K562 (cell line): Measurements from ENCODE around the gene DYNC2H1. TPM values are rescaled to one million over a fixed set of nuclear protein-coding genes. Genes with fewer than 3 reads are reported as not detected.

Experiments
- DDX20 ChIP-seq: fragments of 450-650 bp; IDR thresholded peaks from 2 replicates; pipeline ENCODE4 v1.6.1; 2016; ENCODE audit warnings: missing genetic modification characterization, low read depth, mild to moderate bottlenecking, missing compliant biosample characterization, moderate library complexity
- HMG20A ChIP-seq: fragments of 450-650 bp; formaldehyde crosslinking; conservative IDR thresholded peaks from 2 replicates; pipeline ENCODE4 v1.4.0; 2020; ENCODE audit warnings: mild to moderate bottlenecking, mixed read lengths
- MTA2 ChIP-seq: fragments of 450-650 bp; IDR thresholded peaks from 2 replicates; pipeline ENCODE4 v1.6.1; 2016; ENCODE audit warnings: low read depth
- REST ChIP-seq, 2 experiments: fragments of 450-650 bp; formaldehyde crosslinking in 1 of 2; IDR thresholded peaks; 2 replicates each; pipeline versions ENCODE4 v1.4.0 to v1.6.1; 2014 to 2020; ENCODE audit warnings: mild to moderate bottlenecking in 2 of 2, borderline replicate concordance in 1 of 2, low read depth in 1 of 2
- THRAP3 ChIP-seq: fragments of 450-650 bp; IDR thresholded peaks from 2 replicates; pipeline ENCODE4 v1.6.1; 2016; ENCODE audit warnings: mild to moderate bottlenecking, inconsistent platforms, borderline replicate concordance
- ZC3H4 ChIP-seq: sonication (generic); formaldehyde crosslinking; IDR thresholded peaks from 2 replicates; pipeline ENCODE4 v1.9.0; 2021; ENCODE audit warnings: missing genetic modification reagents, borderline replicate concordance
- ZFPM2 ChIP-seq: fragments of 250-450 bp; sonication (Bioruptor Pico); IDR thresholded peaks from 2 replicates; pipeline ENCODE4 v1.5.1; 2022; ENCODE audit warnings: mild to moderate bottlenecking
- ZKSCAN8 ChIP-seq: fragments of 200-800 bp; sonication (Bioruptor generic); IDR thresholded peaks from 2 replicates; pipeline ENCODE4 v1.6.1; 2016; ENCODE audit warnings: missing genetic modification characterization, missing compliant biosample characterization
- ZNF184 ChIP-seq: sonication (generic); formaldehyde crosslinking; IDR thresholded peaks from 2 replicates; pipeline ENCODE4 v1.5.0; 2020; ENCODE audit warnings: missing genetic modification reagents
- ZNF589 ChIP-seq: fragments of 200-800 bp; sonication (Bioruptor generic); IDR thresholded peaks from 2 replicates; pipeline ENCODE4 v1.6.1; 2016; ENCODE audit warnings: low read depth, missing genetic modification characterization, missing compliant biosample characterization
- ZNF696 ChIP-seq: fragments of 250-450 bp; sonication (Bioruptor Pico); conservative IDR thresholded peaks from 2 replicates; pipeline ENCODE4 v1.4.0; 2020; ENCODE audit warnings: mild to moderate bottlenecking, moderate library complexity
- polyA plus RNA-seq, 8 experiments: library from polyadenylated mRNA; depleted of rRNA in 4 of 8; stranded (reverse) in 5 of 8; unstranded in 3 of 8; fragments of >200 nt; fragmentation: Nextera tagmentation in 2 of 8; fragmentation: Illumina TruSeq in 1 of 8; extraction: Ambion mirVana in 2 of 8; extraction: Trizol in 1 of 8; gene quantifications; 2 replicates each; pipeline versions ENCODE4 v1.2.1 to v1.2.3, GENCODE V29; 2011 to 2014; ENCODE audit warnings: inconsistent platforms in 1 of 8, missing spikeins in 1 of 8
- total RNA-seq, 7 experiments: library from RNA; depleted of rRNA in 6 of 7; stranded (reverse); fragments of >200 nt in 6 of 7; fragmentation: Illumina TruSeq in 2 of 7; extraction: Trizol in 2 of 7; gene quantifications; 2 replicates each; pipeline versions ENCODE4 v1.2.1 to v1.2.3, GENCODE V29; 2011 to 2021; ENCODE audit warnings: low replicate concordance in 1 of 7
- TF ChIP-seq, protein P1 (sequence below), 3 experiments: IDR thresholded peaks in 2 of 3; conservative IDR thresholded peaks in 1 of 3; 2 replicates each; pipeline ENCODE4 v1.5.1; 2011 to 2012; ENCODE audit warnings: low read length in 3 of 3, mild to moderate bottlenecking in 3 of 3, control low read depth in 2 of 3, improper control_type of control experiment in 1 of 3, inconsistent platforms in 1 of 3, low read depth in 1 of 3, mixed read lengths in 1 of 3, moderate library complexity in 1 of 3; ENCODE audit not compliant: insufficient read depth in 2 of 3

Gene DYNC2H1
- total and polyA plus RNA-seq, 9 of the 15 experiments (the other 6 are each of a cell fraction or from before 2014, with no cell fraction given) = 0.08 to 0.64 (median 0.20) TPM

GRCh38 chr11:103108933-103109817 is at the start of gene DYNC2H1 (continued):
- peak; percentile 94 for TF ChIP-seq REST (IDR thresholded peaks at IDR 0.05; ENCODE audit: borderline replicate concordance)
- 0 out of 2 replicates have a peak, but pooled peaks have one; percentile 38 for TF ChIP-seq REST (CRISPR knock-in tag; IDR thresholded peaks at IDR 0.05; ENCODE audit: low read depth)
- TF ChIP-seq HMG20A (CRISPR knock-in tag) = no peak
- TF ChIP-seq ZKSCAN8 (CRISPR knock-in tag) = no peak
- TF ChIP-seq THRAP3 = no peak
- TF ChIP-seq ZFPM2 (CRISPR knock-in tag) = no peak
- no peak for TF ChIP-seq ZC3H4 (CRISPR knock-in tag)
- TF ChIP-seq, protein P1, sequence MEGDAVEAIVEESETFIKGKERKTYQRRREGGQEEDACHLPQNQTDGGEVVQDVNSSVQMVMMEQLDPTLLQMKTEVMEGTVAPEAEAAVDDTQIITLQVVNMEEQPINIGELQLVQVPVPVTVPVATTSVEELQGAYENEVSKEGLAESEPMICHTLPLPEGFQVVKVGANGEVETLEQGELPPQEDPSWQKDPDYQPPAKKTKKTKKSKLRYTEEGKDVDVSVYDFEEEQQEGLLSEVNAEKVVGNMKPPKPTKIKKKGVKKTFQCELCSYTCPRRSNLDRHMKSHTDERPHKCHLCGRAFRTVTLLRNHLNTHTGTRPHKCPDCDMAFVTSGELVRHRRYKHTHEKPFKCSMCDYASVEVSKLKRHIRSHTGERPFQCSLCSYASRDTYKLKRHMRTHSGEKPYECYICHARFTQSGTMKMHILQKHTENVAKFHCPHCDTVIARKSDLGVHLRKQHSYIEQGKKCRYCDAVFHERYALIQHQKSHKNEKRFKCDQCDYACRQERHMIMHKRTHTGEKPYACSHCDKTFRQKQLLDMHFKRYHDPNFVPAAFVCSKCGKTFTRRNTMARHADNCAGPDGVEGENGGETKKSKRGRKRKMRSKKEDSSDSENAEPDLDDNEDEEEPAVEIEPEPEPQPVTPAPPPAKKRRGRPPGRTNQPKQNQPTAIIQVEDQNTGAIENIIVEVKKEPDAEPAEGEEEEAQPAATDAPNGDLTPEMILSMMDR (IDR thresholded peaks at IDR 0.05 in 2 of 3, conservative IDR thresholded peaks at IDR 0.05 in 1 of 3; ENCODE audit: insufficient read depth in 2 of 3, low read depth in 1 of 3, low read length in 3 of 3) = peak; percentile 47 to 63 (median 55)
- TF ChIP-seq ZNF696 (CRISPR knock-in tag) = no peak
- no peak for TF ChIP-seq MTA2
- no peak for TF ChIP-seq ZNF184 (CRISPR knock-in tag)
- no peak for TF ChIP-seq DDX20 (tag)
- TF ChIP-seq ZNF589 (CRISPR knock-in tag) = no peak
